Measurements from ENCODE around the gene CLEC16A. TPM values are rescaled to one million over a fixed set of nuclear protein-coding genes. Genes with fewer than 3 reads are reported as not detected.

The CLEC16A gene
- total and polyA plus RNA-seq, 4 donors = 14.3 to 44.4 (median 26.4) TPM

GRCh38 chr16:10994571-10994970, 50.2 kb downstream of the CLEC16A start:
- WGBS, 2 donors = 86 to 96% methylated on average over 6 of the region's 6 CpGs

GRCh38 chr16:10995565-10995964, 51.2 kb downstream of the CLEC16A start:
- H3K27me3 ChIP-seq (ENCODE audit: control insufficient read depth in 3 of 3, insufficient read depth in 3 of 3, low read length in 2 of 3) = no peaks in the 10 kb centered on the region
- TF ChIP-seq CTCF (IDR thresholded peaks at IDR 0.05; ENCODE audit: control extremely low read depth, extremely low read depth) = no peak
- H3K27ac ChIP-seq (ENCODE audit: low read depth in 1 of 2, low read length in 1 of 2) = no peak overlapping the region
- WGBS, 2 donors = 75 to 83% methylated on average over 5 of the region's 5 CpGs
- H3K36me3 ChIP-seq (ENCODE audit: control insufficient read depth in 4 of 4, insufficient read depth in 4 of 4, low read length in 4 of 4) = peaks cover 0 to 33% (median 10%) of the 10 kb centered on the region in 4 donors
- no peaks in the 10 kb centered on the region for H3K9me3 ChIP-seq (ENCODE audit: control insufficient read depth in 4 of 4, insufficient read depth in 3 of 4, low read length in 3 of 4)
- H3K9ac ChIP-seq (ENCODE audit: insufficient read depth in 1 of 2, low read length in 2 of 2) = no peak overlapping the region
- peaks cover 0 to 7% (median 5%) of the 10 kb centered on the region in 5 donors for H3K4me1 ChIP-seq (ENCODE audit: control insufficient read depth in 5 of 5, insufficient read depth in 5 of 5, low read length in 5 of 5)
- no peak for DNase-seq
- ATAC-seq (ENCODE audit: insufficient read depth, low FRiP score) = no peak
- H3K4me3 ChIP-seq = no peak overlapping the region

More at GRCh38 chr16:10994571-10994970, 50.2 kb downstream of the CLEC16A start:
- no peak for TF ChIP-seq CTCF (IDR thresholded peaks at IDR 0.05; ENCODE audit: control extremely low read depth, extremely low read depth)
- peaks cover 0 to 33% (median 10%) of the 10 kb centered on the region in 4 donors for H3K36me3 ChIP-seq (ENCODE audit: control insufficient read depth in 4 of 4, insufficient read depth in 4 of 4, low read length in 4 of 4)
- H3K9me3 ChIP-seq (ENCODE audit: control insufficient read depth in 4 of 4, insufficient read depth in 3 of 4, low read length in 3 of 4) = no peaks in the 10 kb centered on the region
- H3K4me3 ChIP-seq = no peak overlapping the region
- peaks cover 0 to 5% (median 0%) of the 10 kb centered on the region in 5 donors for H3K4me1 ChIP-seq (ENCODE audit: control insufficient read depth in 5 of 5, insufficient read depth in 5 of 5, low read length in 5 of 5)
- ATAC-seq (ENCODE audit: insufficient read depth, low FRiP score) (no peak), DNase-seq (no peak)
- H3K27me3 ChIP-seq (ENCODE audit: control insufficient read depth in 3 of 3, insufficient read depth in 3 of 3, low read length in 2 of 3) = no peaks in the 10 kb centered on the region
- no peak overlapping the region for H3K9ac ChIP-seq (ENCODE audit: insufficient read depth in 1 of 2, low read length in 2 of 2)
- H3K27ac ChIP-seq (ENCODE audit: low read depth in 1 of 2, low read length in 1 of 2) = no peak overlapping the region

- TF ChIP-seq CTCF (IDR thresholded peaks at IDR 0.05; ENCODE audit: control extremely low read depth, extremely low read depth) = no peak
- no peak for DNase-seq
- H3K9ac ChIP-seq (ENCODE audit: insufficient read depth in 1 of 2, low read length in 2 of 2) = no peak overlapping the region
- no peaks in the 10 kb centered on the region for H3K9me3 ChIP-seq (ENCODE audit: control insufficient read depth in 4 of 4, insufficient read depth in 3 of 4, low read length in 3 of 4)
- peaks cover 0 to 30% (median 8%) of the 10 kb centered on the region in 4 donors for H3K36me3 ChIP-seq (ENCODE audit: control insufficient read depth in 4 of 4, insufficient read depth in 4 of 4, low read length in 4 of 4)
- ATAC-seq (ENCODE audit: insufficient read depth, low FRiP score) = no peak
- H3K4me1 ChIP-seq (ENCODE audit: control insufficient read depth in 5 of 5, insufficient read depth in 5 of 5, low read length in 5 of 5) = peaks cover 0 to 9% (median 5%) of the 10 kb centered on the region in 5 donors
- no peak overlapping the region for H3K27ac ChIP-seq (ENCODE audit: low read depth in 1 of 2, low read length in 1 of 2)
- 89 to 94% methylated on average over 4 of the region's 4 CpGs for WGBS, 2 donors
- no peak overlapping the region for H3K4me3 ChIP-seq
- H3K27me3 ChIP-seq (ENCODE audit: control insufficient read depth in 3 of 3, insufficient read depth in 3 of 3, low read length in 2 of 3) = no peaks in the 10 kb centered on the region
These were observed 53.1 kb downstream of the CLEC16A start for GRCh38 chr16:10997485-10997884.

GRCh38 chr16:10999300-10999699, 54.9 kb downstream of the CLEC16A start:
- H3K27me3 ChIP-seq (ENCODE audit: control insufficient read depth in 3 of 3, insufficient read depth in 3 of 3, low read length in 2 of 3) = no peaks in the 10 kb centered on the region
- no peak overlapping the region for H3K4me3 ChIP-seq
- H3K36me3 ChIP-seq (ENCODE audit: control insufficient read depth in 4 of 4, insufficient read depth in 4 of 4, low read length in 4 of 4) = peaks cover 6 to 36% (median 10%) of the 10 kb centered on the region in 4 donors
- DNase-seq (no peak), ATAC-seq (ENCODE audit: insufficient read depth, low FRiP score) (no peak)
- H3K9me3 ChIP-seq (ENCODE audit: control insufficient read depth in 4 of 4, insufficient read depth in 3 of 4, low read length in 3 of 4) = no peaks in the 10 kb centered on the region
- no peak overlapping the region for H3K9ac ChIP-seq (ENCODE audit: insufficient read depth in 1 of 2, low read length in 2 of 2)
- H3K27ac ChIP-seq (ENCODE audit: low read depth in 1 of 2, low read length in 1 of 2) = no peak overlapping the region
- no peak for TF ChIP-seq CTCF (IDR thresholded peaks at IDR 0.05; ENCODE audit: control extremely low read depth, extremely low read depth)
- peaks cover 0 to 9% (median 0%) of the 10 kb centered on the region in 5 donors for H3K4me1 ChIP-seq (ENCODE audit: control insufficient read depth in 5 of 5, insufficient read depth in 5 of 5, low read length in 5 of 5)
- WGBS, 2 donors = 87 to 88% methylated on average over 3 of the region's 3 CpGs

Measured in lung (tissue), 12 donors.